H1 (cell line): Measurements from ENCODE around the gene FRK. TPM values are rescaled to one million over a fixed set of nuclear protein-coding genes. Genes with fewer than 3 reads are reported as not detected.

Experiments used
- CHD7 ChIP-seq: fragments of 300-600 bp; sonication (generic); IDR thresholded peaks from 2 replicates; pipeline ENCODE4 v1.7.1; 2012; ENCODE audit warnings: low read length, moderate library complexity, mild to moderate bottlenecking, inconsistent platforms; ENCODE audit not compliant: insufficient replicate concordance
- polyA plus RNA-seq, 7 experiments: library from polyadenylated mRNA; depleted of rRNA in 3 of 7; stranded (reverse) in 5 of 7; unstranded in 2 of 7; fragments of >200 nt in 5 of 7; fragments of 200-250 nt in 2 of 7; gene quantifications; 1 replicate in 5 of 7; 2 replicates in 1 of 7; 4 replicates in 1 of 7; pipeline versions ENCODE4 v1.2.1 to v1.2.3, GENCODE V29; 2011 to 2013; ENCODE audit warnings: missing spikeins in 2 of 7, mixed read lengths in 2 of 7
- total RNA-seq: library from RNA; stranded (reverse); fragmentation: NEBNext Ultra II Directional; extraction: Animal tissue kit (Norgen Biotek cat#: 25700); gene quantifications from 2 replicates; pipeline ENCODE4 v1.2.1, GENCODE V29; 2021

The FRK gene
- total and polyA plus RNA-seq, 2 of the 8 experiments (the other 6 are each of a cell fraction or from before 2014, with no cell fraction given), result 0.11 to 0.24 TPM

GRCh38 chr6:116083052-116083451, 22.4 kb upstream of the FRK start (continued):
- no peak for TF ChIP-seq CHD7
